ENCODE data around the gene MRPL10. TPM values are rescaled to one million over a fixed set of nuclear protein-coding genes. Genes with fewer than 3 reads are reported as not detected.

Gene MRPL10
- total and polyA plus RNA-seq, 2 experiments from 2014 or later, result 50.2 to 74.7 TPM

- no peak for TF ChIP-seq REST (IDR thresholded peaks at IDR 0.05; ENCODE audit: unreplicated experiment)
- TF ChIP-seq CTCF (conservative IDR thresholded peaks at IDR 0.05; ENCODE audit: low read depth in 2 of 2), result peak; percentile 74 to 80
- TF ChIP-seq POLR2AphosphoS5 (IDR thresholded peaks at IDR 0.05; ENCODE audit: low read depth), result peak; percentile 39
These were observed 16.2 kb upstream of the MRPL10 start (continued) for GRCh38 chr17:47847341-47848197.

GRCh38 chr17:47846716-47847340 is 15.5 kb upstream of the MRPL10 start:
- Histone ChIP-seq H3K79me2 (replicated peaks; ENCODE audit: insufficient read depth) (no peaks in the 10 kb centered on the region), H3F3A (replicated peaks; ENCODE audit: low read depth) (peaks cover 10% of the 10 kb centered on the region), H3K27me3 (ENCODE audit: insufficient read depth) (peaks cover 79% of the 10 kb centered on the region), H3K4me2 (peak overlapping the region; percentile 96), H3K27ac (ENCODE audit: low read depth) (no peak overlapping the region), H3K4me1 (ENCODE audit: insufficient read depth) (peaks cover 31% of the 10 kb centered on the region), H4K20me1 (replicated peaks; ENCODE audit: insufficient read depth) (peaks cover 4% of the 10 kb centered on the region; the same call in 1 of the 2 replicates), H3K36me3 (ENCODE audit: insufficient read depth) (no peaks in the 10 kb centered on the region), H2AFZ (peak overlapping the region; percentile 94), H3K4me3 (peak overlapping the region; percentile 66), H3K9me2 (ENCODE audit: insufficient read depth) (no peaks in the 10 kb centered on the region)
- Mint-ChIP-seq H3K9me3 (no peaks in the 10 kb centered on the region), H3K4me1 (peaks cover 47% of the 10 kb centered on the region), H3K27me3 (ENCODE audit: insufficient read depth, low read depth, poor library complexity) (peaks cover 62% of the 10 kb centered on the region), H3K36me3 (ENCODE audit: low read depth) (no peaks in the 10 kb centered on the region), H3K4me3 (peak overlapping the region; percentile 69), H3K27ac (no peak overlapping the region)
- TF ChIP-seq ZNF462 (CRISPR knock-in tag; IDR thresholded peaks at IDR 0.05) (no peak), CTCF (conservative IDR thresholded peaks at IDR 0.05; ENCODE audit: low read depth in 2 of 2) (0 out of 4 replicates have a peak, but pooled peaks of 1 of the 2 experiments have one; percentile 14), EZH2 (IDR thresholded peaks at IDR 0.05; ENCODE audit: low read depth, unreplicated experiment) (peak; percentile 54)
- DNase-seq (ENCODE audit: low spot score) (peak; percentile 63), ATAC-seq (peak; percentile 1; the same call in 2 of the 3 replicates)

All from GM23338 (cell line).